Rectal smooth muscle tissue (tissue), 1 donor: ENCODE measurements around the gene UST.

Experiments used
- H3K27ac ChIP-seq: one replicate; pipeline ENCODE4 v1.7.0; 2013; ENCODE audit warnings: low read depth, low read length, inconsistent platforms
- H3K27me3 ChIP-seq: one replicate; pipeline ENCODE4 v1.7.0; 2013; ENCODE audit warnings: low read length; ENCODE audit not compliant: control insufficient read depth, insufficient read depth
- H3K36me3 ChIP-seq: one replicate; pipeline ENCODE4 v1.7.0; 2013; ENCODE audit warnings: low read length; ENCODE audit not compliant: control insufficient read depth, insufficient read depth
- H3K4me1 ChIP-seq: one replicate; pipeline ENCODE4 v1.7.0; 2013; ENCODE audit warnings: low read length; ENCODE audit not compliant: control insufficient read depth, insufficient read depth
- H3K4me3 ChIP-seq: one replicate; pipeline ENCODE4 v1.7.0; 2013; ENCODE audit warnings: low read length
- H3K9ac ChIP-seq: one replicate; pipeline ENCODE4 v1.7.0; 2013; ENCODE audit warnings: low read length

The UST gene

GRCh38 chr6:149112976-149113375, 366.1 kb downstream of the UST start:
- H3K9ac ChIP-seq, result no peak overlapping the region
- no peak overlapping the region for H3K27ac ChIP-seq
- no peaks in the 10 kb centered on the region for H3K27me3 ChIP-seq
- no peak overlapping the region for H3K4me3 ChIP-seq
- H3K4me1 ChIP-seq, result no peaks in the 10 kb centered on the region
- H3K36me3 ChIP-seq, result no peaks in the 10 kb centered on the region

DNA sequence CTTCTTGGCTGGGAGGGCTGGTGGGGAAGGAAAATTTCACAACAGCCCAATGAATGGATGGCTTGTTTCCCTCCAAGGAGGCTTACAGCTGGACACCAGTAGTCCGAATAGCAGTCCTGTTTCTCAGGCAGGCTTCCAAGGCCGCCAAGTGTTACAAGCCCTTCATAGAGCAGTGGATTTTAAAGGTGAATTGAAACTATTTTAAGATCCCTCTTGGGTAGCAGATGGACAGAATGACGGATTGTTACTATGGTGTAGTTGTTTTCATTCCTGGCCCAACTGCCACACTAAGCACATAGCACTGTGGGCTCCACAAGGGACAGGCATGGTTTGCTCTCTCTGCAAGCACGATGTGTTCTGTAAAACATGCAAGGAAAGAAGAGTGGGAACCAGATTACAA, 367.3 kb downstream of the UST start:
- Histone ChIP-seq H3K36me3 (no peaks in the 10 kb centered on the region), H3K27ac (no peak overlapping the region), H3K4me1 (no peaks in the 10 kb centered on the region), H3K9ac (no peak overlapping the region), H3K4me3 (no peak overlapping the region), H3K27me3 (no peaks in the 10 kb centered on the region)

- Histone ChIP-seq H3K27ac (no peak overlapping the region), H3K9ac (no peak overlapping the region), H3K4me3 (no peak overlapping the region), H3K4me1 (no peaks in the 10 kb centered on the region), H3K27me3 (no peaks in the 10 kb centered on the region), H3K36me3 (no peaks in the 10 kb centered on the region)
These were observed 372.2 kb downstream of the UST start for GRCh38 chr6:149118737-149119653.

DNA sequence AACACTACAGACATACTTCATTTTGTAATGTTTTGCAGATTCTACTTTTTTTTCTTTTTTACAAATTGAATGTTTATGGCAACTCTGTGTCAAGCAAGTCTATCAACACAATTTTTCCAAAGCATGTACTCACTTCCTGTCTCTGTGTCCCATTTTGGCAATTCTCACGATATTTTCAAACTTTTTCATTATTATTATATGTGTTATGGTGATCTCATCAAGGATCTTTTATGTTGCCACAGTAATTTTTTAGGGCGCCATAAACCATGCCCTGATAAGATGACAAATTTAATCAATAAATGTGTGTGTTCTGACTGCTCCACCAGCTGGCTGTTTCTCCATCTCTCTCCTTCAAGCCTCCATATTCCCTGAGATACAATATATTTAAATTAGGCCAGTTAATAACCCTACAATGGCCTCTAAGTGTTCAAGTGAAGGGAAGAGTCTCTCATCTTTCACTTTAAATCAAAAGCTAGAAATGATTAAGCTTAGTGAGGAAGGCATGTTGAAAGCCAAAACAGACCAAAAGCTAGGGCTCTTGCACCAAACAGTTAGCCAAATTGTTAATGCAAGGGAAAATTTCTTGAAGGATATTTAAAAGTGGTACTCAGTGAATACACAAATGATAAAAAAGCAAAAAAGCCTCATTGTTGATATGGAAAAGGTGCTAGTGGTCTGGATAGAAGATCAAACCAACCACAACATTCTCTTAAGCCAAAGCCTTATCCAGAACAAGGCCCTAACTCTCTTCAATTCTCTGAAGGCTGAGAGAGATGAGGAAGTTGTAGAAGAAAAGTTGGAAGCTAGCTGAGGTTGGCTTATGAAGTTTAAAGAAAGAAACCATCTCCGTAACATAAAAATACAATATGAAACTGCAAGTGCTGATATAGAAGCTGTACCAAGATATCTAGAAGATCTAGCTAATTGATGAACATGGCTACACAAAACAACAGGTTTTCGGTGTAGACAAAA, 376.3 kb downstream of the UST start:
- Histone ChIP-seq H3K9ac (no peak overlapping the region), H3K27ac (no peak overlapping the region), H3K36me3 (no peaks in the 10 kb centered on the region), H3K27me3 (no peaks in the 10 kb centered on the region), H3K4me1 (no peaks in the 10 kb centered on the region), H3K4me3 (no peak overlapping the region)

- Histone ChIP-seq H3K27me3 (no peaks in the 10 kb centered on the region), H3K36me3 (no peaks in the 10 kb centered on the region), H3K9ac (no peak overlapping the region), H3K4me1 (peaks cover 3% of the 10 kb centered on the region), H3K4me3 (no peak overlapping the region), H3K27ac (no peak overlapping the region)
These were observed 378.5 kb downstream of the UST start for GRCh38 chr6:149125309-149125708.
